Fibroblast of villous mesenchyme (primary cell): ENCODE results near the gene OR2AJ1. TPM values are rescaled to one million over a fixed set of nuclear protein-coding genes. Genes with fewer than 3 reads are reported as not detected.

Experiments used
- DNase-seq: peaks from one replicate; pipeline ENCODE4 v3.0.0-alpha.2; 2010; ENCODE audit warnings: low read depth
- H3K4me3 ChIP-seq: 2 replicates; pipeline ENCODE4 v1.5.1; 2011; ENCODE audit warnings: low read depth, mild to moderate bottlenecking, low read length
- total RNA-seq: library from RNA; depleted of rRNA; stranded (reverse); fragments of >200 nt; gene quantifications from 2 replicates; pipeline ENCODE4 v1.2.3, GENCODE V29; 2012
- TF ChIP-seq, protein P1 (sequence below): IDR thresholded peaks from 2 replicates; pipeline ENCODE4 v1.5.1; 2012; ENCODE audit warnings: low read depth, mild to moderate bottlenecking, low read length; ENCODE audit not compliant: insufficient read depth

The OR2AJ1 gene
- total RNA-seq, 1 donor = not detected

DNA sequence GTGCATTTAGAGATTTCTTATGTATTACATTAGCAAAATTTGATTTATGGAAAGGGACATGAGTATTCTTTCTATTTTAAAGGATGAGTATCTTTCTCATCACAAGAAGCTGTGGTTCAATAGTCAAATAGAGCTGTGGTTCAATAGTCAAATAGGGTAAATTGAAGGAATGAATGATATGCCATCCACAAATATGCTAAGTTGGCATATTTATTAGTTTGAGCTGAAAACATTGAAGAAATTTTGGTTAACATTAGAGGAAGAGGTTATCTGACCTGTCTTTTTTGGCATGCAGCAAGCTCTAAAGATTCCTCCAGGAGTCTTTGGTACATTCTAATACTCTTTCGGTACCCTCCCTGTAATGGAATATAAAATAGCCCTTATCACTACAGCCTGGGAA, 28.7 kb downstream of the OR2AJ1 start:
- H3K4me3 ChIP-seq = no peak overlapping the region
- DNase-seq = no peak
- TF ChIP-seq, protein P1, sequence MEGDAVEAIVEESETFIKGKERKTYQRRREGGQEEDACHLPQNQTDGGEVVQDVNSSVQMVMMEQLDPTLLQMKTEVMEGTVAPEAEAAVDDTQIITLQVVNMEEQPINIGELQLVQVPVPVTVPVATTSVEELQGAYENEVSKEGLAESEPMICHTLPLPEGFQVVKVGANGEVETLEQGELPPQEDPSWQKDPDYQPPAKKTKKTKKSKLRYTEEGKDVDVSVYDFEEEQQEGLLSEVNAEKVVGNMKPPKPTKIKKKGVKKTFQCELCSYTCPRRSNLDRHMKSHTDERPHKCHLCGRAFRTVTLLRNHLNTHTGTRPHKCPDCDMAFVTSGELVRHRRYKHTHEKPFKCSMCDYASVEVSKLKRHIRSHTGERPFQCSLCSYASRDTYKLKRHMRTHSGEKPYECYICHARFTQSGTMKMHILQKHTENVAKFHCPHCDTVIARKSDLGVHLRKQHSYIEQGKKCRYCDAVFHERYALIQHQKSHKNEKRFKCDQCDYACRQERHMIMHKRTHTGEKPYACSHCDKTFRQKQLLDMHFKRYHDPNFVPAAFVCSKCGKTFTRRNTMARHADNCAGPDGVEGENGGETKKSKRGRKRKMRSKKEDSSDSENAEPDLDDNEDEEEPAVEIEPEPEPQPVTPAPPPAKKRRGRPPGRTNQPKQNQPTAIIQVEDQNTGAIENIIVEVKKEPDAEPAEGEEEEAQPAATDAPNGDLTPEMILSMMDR = no peak

DNA sequence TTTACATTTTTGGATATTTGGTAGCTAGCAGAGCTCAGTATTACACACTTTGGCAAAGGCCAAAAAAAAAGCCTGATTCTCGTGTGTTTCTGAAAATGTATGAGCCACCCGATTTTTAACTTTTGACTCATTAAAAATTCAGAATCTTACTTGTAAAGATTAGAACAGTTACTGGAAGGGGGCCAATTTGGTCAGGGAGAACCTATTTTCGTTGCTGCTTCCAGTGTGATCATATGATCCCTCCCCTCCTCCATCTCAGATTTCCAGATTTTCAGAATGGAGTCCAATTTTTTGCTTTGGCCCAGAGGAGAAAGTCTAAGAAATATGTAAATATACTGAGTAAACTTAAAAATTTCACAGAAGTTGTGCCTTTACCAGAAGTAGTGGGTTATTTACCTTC, 37.1 kb downstream of the OR2AJ1 start:
- DNase-seq = no peak
- TF ChIP-seq, protein P1 = no peak
- no peak overlapping the region for H3K4me3 ChIP-seq

DNA sequence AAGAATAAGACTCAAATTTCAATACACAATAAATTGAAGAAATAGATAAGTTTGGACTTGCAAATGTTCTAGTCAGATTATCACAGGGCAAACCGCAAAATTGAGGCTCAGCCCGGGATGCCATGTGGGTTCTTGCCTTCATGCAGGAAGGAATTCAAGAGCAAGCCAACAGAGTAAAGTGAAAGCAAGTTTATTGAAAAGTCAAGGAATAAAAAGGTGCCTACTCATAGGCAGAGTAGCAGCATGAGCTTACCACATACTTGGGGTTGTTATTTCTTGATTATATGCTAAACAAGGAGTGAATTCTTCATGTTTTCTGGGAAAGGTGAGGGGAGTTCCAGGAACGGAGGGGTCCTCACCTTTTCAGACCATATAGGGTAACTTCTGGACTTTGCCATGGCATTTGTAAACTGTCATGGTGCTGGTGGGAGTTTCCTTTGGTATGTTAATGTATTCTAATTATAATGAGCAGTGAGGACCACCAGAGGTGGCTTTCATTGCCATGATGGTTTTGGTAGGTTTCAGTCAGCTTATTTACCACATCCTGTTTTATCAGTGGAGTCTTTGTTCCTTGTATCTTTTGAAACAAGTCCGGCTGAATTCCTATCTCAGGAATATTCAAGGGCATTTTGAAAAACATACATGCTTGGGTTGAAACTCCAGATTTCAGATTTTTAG, 38.4 kb downstream of the OR2AJ1 start:
- no peak overlapping the region for H3K4me3 ChIP-seq
- no peak for DNase-seq
- TF ChIP-seq, protein P1 = no peak

DNA sequence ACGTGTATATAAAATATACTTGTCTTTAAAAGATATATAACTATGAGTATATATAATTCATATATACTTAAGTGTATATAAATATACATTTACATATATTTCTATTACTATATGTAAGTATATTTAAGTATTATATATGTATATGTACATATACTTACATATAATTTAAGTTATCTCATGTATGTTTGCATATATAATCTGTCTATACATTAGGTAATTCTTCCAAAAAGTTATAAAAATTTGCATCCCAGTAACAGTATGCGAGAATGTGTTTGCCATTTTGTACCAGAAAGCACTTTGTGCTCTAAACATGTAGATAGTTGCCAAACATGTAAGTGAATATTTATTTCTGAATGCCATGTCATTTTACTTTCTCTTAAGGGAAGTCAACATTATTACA, 40.2 kb downstream of the OR2AJ1 start, which contains the start of gene OR2AK2:
TSS of gene OR2AK2 (plus strand) at position 301 of the 400 bp plus-strand sequence. CDS start 144 bp downstream, outside the sequence.
- H3K4me3 ChIP-seq = no peak within 1 kb of the TSS
- DNase-seq = no peak
- TF ChIP-seq, protein P1 = no peak

DNA sequence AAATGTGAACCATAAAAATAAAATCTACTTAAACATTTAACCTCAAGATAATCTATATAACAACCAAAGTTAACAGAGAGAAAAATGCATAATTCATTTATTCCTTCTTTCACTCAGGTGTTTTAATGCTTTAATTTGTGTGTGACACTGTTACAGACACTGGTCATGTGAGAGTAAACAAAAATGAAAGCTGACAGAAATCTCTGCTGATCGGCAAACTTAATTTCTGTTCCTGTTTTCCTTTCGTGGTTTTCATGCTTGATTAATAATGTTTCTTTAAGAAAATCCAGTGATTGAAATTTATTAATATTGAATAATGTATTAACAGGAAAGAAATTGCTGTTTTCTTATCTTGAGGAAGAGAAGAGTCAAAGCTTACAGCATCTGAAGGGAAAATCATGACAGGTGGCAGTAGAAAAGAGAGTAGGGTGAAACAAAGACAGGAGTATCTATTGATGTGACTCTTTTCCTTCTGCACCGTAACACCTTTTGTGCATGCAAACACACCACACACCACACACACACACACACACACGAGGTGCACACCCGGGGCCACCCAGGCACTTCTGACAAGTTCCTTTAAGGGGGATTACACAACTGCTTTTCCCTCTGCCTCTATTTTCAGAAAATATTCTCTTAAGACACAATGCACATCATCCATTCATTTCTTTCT, 42.0 kb downstream of the OR2AJ1 start:
- no peak for DNase-seq
- H3K4me3 ChIP-seq = no peak overlapping the region

More for the DNA sequence above, 42.0 kb downstream of the OR2AJ1 start:
- TF ChIP-seq, protein P1 = no peak

Other genes starting within 250 kb of the OR2AJ1 start
- not detected in 2 replicates for gene OR13G1, start 245.2 kb upstream of the OR2AJ1 start, total RNA-seq
- gene OR6F1, start 208.2 kb upstream of the OR2AJ1 start, total RNA-seq = not detected in 2 replicates
- gene OR14K1, start 186.3 kb upstream of the OR2AJ1 start, total RNA-seq = not detected in 2 replicates
- gene OR14A2, start 176.7 kb upstream of the OR2AJ1 start, total RNA-seq = not detected in 2 replicates
- gene OR1C1, start 164.3 kb upstream of the OR2AJ1 start, total RNA-seq = not detected in 2 replicates
- gene OR14A16, start 100.8 kb upstream of the OR2AJ1 start, total RNA-seq = not detected in 2 replicates
- not detected in 2 replicates for gene OR11L1, start 83.0 kb upstream of the OR2AJ1 start, total RNA-seq
- gene TRIM58, start 67.7 kb upstream of the OR2AJ1 start, total RNA-seq = 0.97 and 3.5 TPM in 2 replicates
- 0.86 and 0.97 TPM in 2 replicates for gene OR2W3, start 29.3 kb upstream of the OR2AJ1 start, total RNA-seq
- gene OR2T8, start 4.6 kb upstream of the OR2AJ1 start, total RNA-seq = not detected in 2 replicates
- not detected in 2 replicates for gene OR2L8, start 24.0 kb downstream of the OR2AJ1 start, total RNA-seq
- under 0.01 TPM in 1 of 2 replicates, not detected in the other for gene OR2AK2, start 40.3 kb downstream of the OR2AJ1 start, total RNA-seq
- gene OR2L5, start 88.8 kb downstream of the OR2AJ1 start, total RNA-seq = not detected in 2 replicates
- under 0.01 TPM in 1 of 2 replicates, not detected in the other for gene OR2L2, start 105.2 kb downstream of the OR2AJ1 start, total RNA-seq
- not detected in 2 replicates for gene OR2L3, start 121.9 kb downstream of the OR2AJ1 start, total RNA-seq
- not detected in 2 replicates for gene OR2L13, start 170.3 kb downstream of the OR2AJ1 start, total RNA-seq
- gene OR2M5, start 220.3 kb downstream of the OR2AJ1 start, total RNA-seq = not detected in 2 replicates
- not detected in 2 replicates for gene OR2M2, start 249.9 kb downstream of the OR2AJ1 start, total RNA-seq